Ishikawa (cell line): ENCODE data around the gene CSRP3.

Source experiments
- CEBPB ChIP-seq: IDR thresholded peaks from 2 replicates; pipeline ENCODE4 v1.6.1; 2012
- CREB1 ChIP-seq: IDR thresholded peaks from 2 replicates; pipeline ENCODE4 v1.6.1; 2012; ENCODE audit warnings: low read depth
- EGR1 ChIP-seq: IDR thresholded peaks from 2 replicates; pipeline ENCODE4 v1.6.1; 2012
- EP300 ChIP-seq: IDR thresholded peaks from 2 replicates; pipeline ENCODE4 v1.6.1; 2012; ENCODE audit warnings: borderline replicate concordance
- FOXM1 ChIP-seq: IDR thresholded peaks from 2 replicates; pipeline ENCODE4 v1.6.1; 2012; ENCODE audit warnings: low read depth, borderline replicate concordance
- NFIC ChIP-seq: IDR thresholded peaks from 2 replicates; pipeline ENCODE4 v1.6.1; 2012
- RAD21 ChIP-seq: IDR thresholded peaks from 2 replicates; pipeline ENCODE4 v1.6.1; 2012; ENCODE audit warnings: low read depth
- REST ChIP-seq: IDR thresholded peaks from 2 replicates; pipeline ENCODE4 v1.6.1; 2012; ENCODE audit warnings: low read depth, mild to moderate bottlenecking
- TAF1 ChIP-seq: IDR thresholded peaks from 2 replicates; pipeline ENCODE4 v1.6.1; 2012; ENCODE audit warnings: low read depth, mild to moderate bottlenecking
- TCF12 ChIP-seq: IDR thresholded peaks from 2 replicates; pipeline ENCODE4 v1.6.1; 2012; ENCODE audit warnings: low read depth
- TEAD4 ChIP-seq: IDR thresholded peaks from 2 replicates; pipeline ENCODE4 v1.6.1; 2012
- YY1 ChIP-seq: IDR thresholded peaks from 2 replicates; pipeline ENCODE4 v1.6.1; 2012; ENCODE audit warnings: low read depth
- ZBTB7A ChIP-seq: IDR thresholded peaks from 2 replicates; pipeline ENCODE4 v1.6.1; 2012; ENCODE audit warnings: low read depth
- TF ChIP-seq, protein P1 (sequence below): IDR thresholded peaks from 2 replicates; pipeline ENCODE4 v1.6.1; 2012
- TF ChIP-seq, protein P2 (sequence below): IDR thresholded peaks from 2 replicates; pipeline ENCODE4 v1.6.1; 2012

Gene CSRP3

DNA sequence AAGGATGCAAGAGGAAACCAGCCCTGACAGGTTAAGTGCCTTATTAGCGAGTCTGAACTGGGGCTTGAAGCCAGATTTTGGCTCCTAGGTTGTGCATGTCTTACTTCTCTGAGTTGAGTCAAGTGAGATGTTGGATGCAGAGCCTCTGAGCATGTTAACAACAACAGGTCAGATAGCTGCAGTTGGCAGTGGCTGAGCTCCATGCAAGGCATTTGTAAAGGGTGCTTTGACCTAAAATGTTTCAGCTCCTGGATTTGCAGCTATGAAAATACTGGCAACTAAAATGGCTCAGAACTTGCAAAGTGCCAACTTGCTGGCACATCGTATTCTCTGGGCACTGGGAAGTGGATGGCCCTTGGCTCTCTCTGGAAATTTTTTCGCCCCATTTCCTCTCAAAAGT lies 16.4 kb upstream of the CSRP3 start:
- TF ChIP-seq, protein P1, sequence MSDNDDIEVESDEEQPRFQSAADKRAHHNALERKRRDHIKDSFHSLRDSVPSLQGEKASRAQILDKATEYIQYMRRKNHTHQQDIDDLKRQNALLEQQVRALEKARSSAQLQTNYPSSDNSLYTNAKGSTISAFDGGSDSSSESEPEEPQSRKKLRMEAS: no peak
- no peak for TF ChIP-seq TAF1
- no peak for TF ChIP-seq NFIC
- no peak for TF ChIP-seq TEAD4
- TF ChIP-seq RAD21: no peak
- TF ChIP-seq YY1: no peak
- no peak for TF ChIP-seq CREB1
- TF ChIP-seq, protein P2, sequence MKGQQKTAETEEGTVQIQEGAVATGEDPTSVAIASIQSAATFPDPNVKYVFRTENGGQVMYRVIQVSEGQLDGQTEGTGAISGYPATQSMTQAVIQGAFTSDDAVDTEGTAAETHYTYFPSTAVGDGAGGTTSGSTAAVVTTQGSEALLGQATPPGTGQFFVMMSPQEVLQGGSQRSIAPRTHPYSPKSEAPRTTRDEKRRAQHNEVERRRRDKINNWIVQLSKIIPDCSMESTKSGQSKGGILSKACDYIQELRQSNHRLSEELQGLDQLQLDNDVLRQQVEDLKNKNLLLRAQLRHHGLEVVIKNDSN: no peak
- TF ChIP-seq TCF12: no peak
- no peak for TF ChIP-seq ZBTB7A
- no peak for TF ChIP-seq EP300
- no peak for TF ChIP-seq CEBPB
- no peak for TF ChIP-seq EGR1
- TF ChIP-seq REST: no peak
- no peak for TF ChIP-seq FOXM1

GRCh38 chr11:19216709-19217374 lies 15.1 kb upstream of the CSRP3 start:
- TF ChIP-seq, protein P1: no peak
- TF ChIP-seq EGR1 (no peak), CREB1 (no peak), ZBTB7A (no peak), EP300 (no peak), RAD21 (no peak), FOXM1 (no peak), TAF1 (no peak), NFIC (no peak), TCF12 (no peak), TEAD4 (no peak), CEBPB (no peak)
- TF ChIP-seq, protein P2: no peak

DNA sequence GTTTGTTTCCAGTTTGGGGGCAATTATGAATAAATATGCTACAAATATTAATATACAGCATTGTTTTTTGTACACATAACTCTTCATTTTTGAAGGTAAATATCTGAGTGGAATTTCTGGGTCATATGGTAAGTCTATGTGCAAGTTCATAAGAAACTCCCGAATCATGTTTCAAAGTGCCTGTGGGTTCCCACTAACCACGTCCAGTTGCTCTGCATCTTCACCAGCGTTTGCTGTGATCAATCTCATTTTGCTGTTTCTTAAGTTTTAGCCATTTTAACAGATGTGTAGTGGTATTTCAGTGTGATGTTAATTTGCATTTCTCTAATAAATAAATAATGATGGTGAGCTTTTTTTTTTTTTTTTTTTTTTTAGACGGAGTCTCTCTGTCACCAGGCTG lies 14.2 kb upstream of the CSRP3 start:
- no peak for TF ChIP-seq EP300
- no peak for TF ChIP-seq TEAD4
- no peak for TF ChIP-seq REST
- no peak for TF ChIP-seq TAF1
- no peak for TF ChIP-seq FOXM1

DNA sequence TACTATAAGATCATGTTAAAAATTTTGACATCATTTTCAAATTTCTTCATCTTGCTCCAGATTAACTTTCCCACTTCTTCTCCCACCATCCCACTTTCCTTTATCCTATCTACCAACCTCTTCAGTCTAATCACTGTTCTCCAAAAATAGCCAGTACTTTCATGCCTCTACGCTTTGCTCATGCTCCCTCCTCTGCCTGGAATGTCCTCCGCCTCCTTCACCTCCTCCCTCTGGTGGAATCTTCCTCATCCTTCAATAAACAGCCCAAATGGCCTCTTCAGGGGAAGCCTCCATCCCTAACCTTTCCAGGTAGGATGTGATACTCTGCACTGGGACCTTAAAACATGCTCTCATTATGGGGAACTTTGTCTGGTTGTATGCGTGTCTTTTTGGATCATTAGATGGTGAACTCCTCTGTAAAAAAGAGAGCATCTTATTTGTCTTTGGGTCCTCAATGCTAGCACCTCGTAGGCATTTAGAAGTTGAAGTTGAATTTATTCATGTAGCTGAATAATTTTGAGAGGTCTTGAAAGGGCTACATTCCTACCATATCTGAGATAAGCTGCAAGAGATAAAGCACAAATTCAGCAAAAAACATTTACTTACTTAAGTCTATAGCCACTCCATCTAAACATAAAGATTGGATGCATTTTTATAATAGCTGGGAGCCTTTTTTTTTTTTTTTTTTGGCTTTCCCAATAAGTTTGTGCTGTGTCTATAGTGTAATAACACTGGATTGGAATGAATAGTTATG lies 8.0 kb upstream of the CSRP3 start:
- TF ChIP-seq YY1 (no peak), RAD21 (no peak), NFIC (no peak), ZBTB7A (no peak), TEAD4 (no peak), EP300 (no peak), REST (no peak), TAF1 (no peak), FOXM1 (no peak), CREB1 (no peak), TCF12 (no peak), EGR1 (no peak), CEBPB (no peak)
- TF ChIP-seq, protein P2: no peak
- TF ChIP-seq, protein P1: no peak
